GM13976 (cell line): Measurements from ENCODE around the gene MRPS23.

Source experiments
- DNase-seq: peaks from one replicate; pipeline ENCODE4 v3.0.0; 2012; ENCODE audit warnings: low spot score
- CTCF ChIP-seq: IDR thresholded peaks from 2 replicates; pipeline ENCODE4 v1.5.1; 2012; ENCODE audit warnings: borderline replicate concordance, mild to moderate bottlenecking; ENCODE audit not compliant: insufficient read depth; ENCODE audit errors: extremely low read depth, missing control alignments, control extremely low read depth
- in situ Hi-C: fragments of 300-500 bp; cut with MboI; formaldehyde crosslinking; loops from one replicate; pipeline ENCODE4 v1.12.0; 2022; ENCODE audit warnings: low sequenced_read_pairs, mixed read lengths, inconsistent platforms; ENCODE audit not compliant: unreplicated experiment

MRPS23 gene

GRCh38 chr17:57849874-57850754 lies at the start of gene MRPS23:
MRPS23 (minus strand) TSS chr17:57850044; CDS start chr17:57850010, 34 bp downstream.
- TF ChIP-seq CTCF = no peak
- peak; percentile 96 for DNase-seq
- in situ Hi-C loops = loop anchor here (10.0 kb wide), 1 partner anchor 265 kb away; no protein-coding TSS in a partner anchor

GRCh38 chr17:57899391-57899790 lies 49.5 kb upstream of the MRPS23 start:
- in situ Hi-C loops = no loop called here
- DNase-seq = no peak
- no peak for TF ChIP-seq CTCF

- in situ Hi-C loops = no loop called here
- DNase-seq = no peak
- TF ChIP-seq CTCF = no peak
Measured at GRCh38 chr17:57898487-57899311, 48.9 kb upstream of the MRPS23 start.

- no peak for TF ChIP-seq CTCF
- DNase-seq = no peak
- in situ Hi-C loops = no loop called here
Measured at GRCh38 chr17:57895382-57896060, 45.7 kb upstream of the MRPS23 start.

- no peak for TF ChIP-seq CTCF
- in situ Hi-C loops = no loop called here
- DNase-seq = no peak
Measured at GRCh38 chr17:57894848-57895247, 45.0 kb upstream of the MRPS23 start.

- in situ Hi-C loops = no loop called here
- DNase-seq = no peak
- TF ChIP-seq CTCF = no peak
Measured at GRCh38 chr17:57892820-57893595, 43.2 kb upstream of the MRPS23 start.
